HCT116 (cell line): ENCODE measurements around the gene KCNB1. TPM values are rescaled to one million over a fixed set of nuclear protein-coding genes. Genes with fewer than 3 reads are reported as not detected.

Source experiments
- ATAC-seq: fragments of 200-7000 bp; cut with Tn5 transposase; 2 replicates; pipeline ENCODE4 v1.9.1; 2020; ENCODE audit warnings: mild to moderate bottlenecking, moderate library complexity
- BruUV-seq: library from RNA; stranded (reverse); fragments of 400-500 nt; replicated peaks from 2 replicates; lab custom pipeline; 2021; lab: Mats Ljungman, UMichigan
- CTCF ChIA-PET: fragments of 300-600 bp; sonication (Branson Sonifier 250); formaldehyde crosslinking; loops from one replicate; lab custom pipeline; 2021; ENCODE audit warnings: antibody characterized with exemption; lab: Charles Lee
- POLR2A ChIA-PET: fragments of 300-600, 350-600 bp; sonication (Branson Sonifier 250); formaldehyde crosslinking; loops from one replicate; lab custom pipeline; 2021; ENCODE audit warnings: antibody characterized with exemption; lab: Charles Lee
- RAD21 ChIA-PET, 2 experiments: fragments of 300-600 bp; sonication (Branson Sonifier 250); formaldehyde crosslinking; loops; one replicate each; lab custom pipeline; 2023; ENCODE audit warnings: low total read pairs in 2 of 2; ENCODE audit not compliant: uncharacterized antibody in 2 of 2, unreplicated experiment in 2 of 2, low non-redundant PET in 1 of 2; lab: Charles Lee
- DNase-seq: peaks from one replicate; pipeline ENCODE4 v3.0.0-alpha.2; 2010; ENCODE audit warnings: low read depth, low spot score
- H2AFZ ChIP-seq: fragments of 200-600 bp; shearing (Covaris generic), sonication (generic); 2 replicates; pipeline ENCODE4 v1.6.1; 2017; ENCODE audit warnings: low read depth, mixed run types, mixed read lengths, antibody characterized with exemption, low read length; ENCODE audit not compliant: poor library complexity, severe bottlenecking
- H3K27ac ChIP-seq: 2 replicates; pipeline ENCODE4 v1.5.1; 2012; ENCODE audit warnings: low read depth, low read length
- H3K27me3 ChIP-seq: fragments of 200-600 bp; sonication (generic); 2 replicates; pipeline ENCODE4 v1.6.1; 2016; ENCODE audit warnings: mixed run types, low read length, mixed read lengths; ENCODE audit not compliant: insufficient read depth
- H3K36me3 ChIP-seq, 2 experiments: fragments of 200-500 bp in 1 of 2; fragments of 200-600 bp in 1 of 2; sonication (Bioruptor generic) in 1 of 2; sonication (generic) in 1 of 2; 2 replicates each; pipeline versions ENCODE4 v1.5.1 to v1.6.1; 2014 to 2016; ENCODE audit warnings: low read length in 2 of 2, inconsistent platforms in 1 of 2, mixed read lengths in 1 of 2, mixed run types in 1 of 2; ENCODE audit not compliant: insufficient read depth in 2 of 2, control insufficient read depth in 1 of 2
- H3K4me1 ChIP-seq, 2 experiments: fragments of 200-600 bp in 1 of 2; sonication (generic) in 1 of 2; 2 replicates each; pipeline versions ENCODE4 v1.5.1 to v1.6.1; 2012 to 2017; ENCODE audit warnings: low read length in 2 of 2, inconsistent platforms in 1 of 2, mild to moderate bottlenecking in 1 of 2, mixed read lengths in 1 of 2, mixed run types in 1 of 2, moderate library complexity in 1 of 2; ENCODE audit not compliant: insufficient read depth in 2 of 2, control insufficient read depth in 1 of 2
- H3K4me2 ChIP-seq: fragments of 200-600 bp; sonication (generic); 2 replicates; pipeline ENCODE4 v1.6.1; 2017; ENCODE audit warnings: mixed run types, low read length, mixed read lengths
- H3K4me3 ChIP-seq, 2 experiments: fragments of 200-600 bp in 1 of 2; sonication (generic) in 1 of 2; replicated peaks in 1 of 2; 2 replicates each; pipeline ENCODE4 v1.5.1; 2011 to 2016; ENCODE audit warnings: low read length in 2 of 2, control low read depth in 1 of 2, low read depth in 1 of 2, mild to moderate bottlenecking in 1 of 2, mixed read lengths in 1 of 2, mixed run types in 1 of 2
- H3K79me2 ChIP-seq: fragments of 200-600 bp; sonication (generic); 2 replicates; pipeline ENCODE4 v1.6.1; 2017; ENCODE audit warnings: mild to moderate bottlenecking, mixed run types, low read length, moderate library complexity, mixed read lengths; ENCODE audit not compliant: insufficient read depth
- H3K9ac ChIP-seq: fragments of 200-600 bp; sonication (generic); 2 replicates; pipeline ENCODE4 v1.6.1; 2016; ENCODE audit warnings: low read length, mixed read lengths
- H3K9me2 ChIP-seq: fragments of 200-600 bp; sonication (generic), shearing (Covaris generic); 2 replicates; pipeline ENCODE4 v1.6.1; 2017; ENCODE audit warnings: mixed run types, mild to moderate bottlenecking, moderate library complexity; ENCODE audit not compliant: insufficient read depth
- H3K9me3 ChIP-seq, 2 experiments: fragments of 200-500 bp in 1 of 2; fragments of 200-600 bp in 1 of 2; sonication (Bioruptor generic) in 1 of 2; sonication (generic) in 1 of 2; 2 replicates each; pipeline ENCODE4 v1.6.1; 2014 to 2017; ENCODE audit warnings: low read length in 2 of 2, mixed read lengths in 2 of 2, inconsistent platforms in 1 of 2, low read depth in 1 of 2, mild to moderate bottlenecking in 1 of 2, mixed run types in 1 of 2, moderate library complexity in 1 of 2; ENCODE audit not compliant: control insufficient read depth in 1 of 2, insufficient read depth in 1 of 2
- H4K20me1 ChIP-seq: fragments of 200-600 bp; sonication (generic), shearing (Covaris generic); 2 replicates; pipeline ENCODE4 v1.6.1; 2017; ENCODE audit warnings: mixed run types, mild to moderate bottlenecking, moderate library complexity; ENCODE audit not compliant: insufficient read depth
- ATF3 ChIP-seq: IDR thresholded peaks from 2 replicates; pipeline ENCODE4 v1.6.1; 2012
- CTCF ChIP-seq, 3 experiments: fragments of 200-600 bp in 1 of 3; sonication (generic) in 1 of 3; IDR thresholded peaks in 2 of 3; conservative IDR thresholded peaks in 1 of 3; 2 replicates each; pipeline ENCODE4 v1.5.1; 2012 to 2017; ENCODE audit warnings: low read depth in 2 of 3, low read length in 2 of 3, antibody characterized with exemption in 1 of 3, borderline replicate concordance in 1 of 3, control low read depth in 1 of 3, mild to moderate bottlenecking in 1 of 3, mixed read lengths in 1 of 3, mixed run types in 1 of 3, moderate library complexity in 1 of 3; ENCODE audit not compliant: insufficient read depth in 1 of 3
- EGR1 ChIP-seq: IDR thresholded peaks from 2 replicates; pipeline ENCODE4 v1.6.1; 2012; ENCODE audit warnings: low read depth
- MAX ChIP-seq: IDR thresholded peaks from 2 replicates; pipeline ENCODE4 v1.6.1; 2012
- POLR2AphosphoS5 ChIP-seq: IDR thresholded peaks from 2 replicates; pipeline ENCODE4 v1.6.1; 2011; ENCODE audit warnings: mild to moderate bottlenecking, low read depth, low read length, moderate library complexity
- ZBTB33 ChIP-seq: IDR thresholded peaks from 2 replicates; pipeline ENCODE4 v1.6.1; 2011; ENCODE audit warnings: mild to moderate bottlenecking, low read length, moderate library complexity; ENCODE audit not compliant: insufficient replicate concordance; ENCODE audit errors: extremely low read depth
- intact Hi-C: fragments of 100-400 bp; cut with micrococcal nuclease; formaldehyde crosslinking; loops from 2 replicates; pipeline ENCODE4 v1.10.0; 2022
- total RNA-seq: library from RNA; stranded (reverse); gene quantifications from one replicate; pipeline ENCODE4 v1.2.1, GENCODE V29; 2021; ENCODE audit not compliant: unreplicated experiment

The KCNB1 gene
- total RNA-seq, 1 experiment from 2014 or later = 0.79 TPM

GRCh38 chr20:49395183-49395582 is 87.3 kb downstream of the KCNB1 start:
- H3K9ac ChIP-seq = no peak overlapping the region

GRCh38 chr20:49394757-49395156 is 87.7 kb downstream of the KCNB1 start:
- POLR2A ChIA-PET = no interaction called here
- no peak for TF ChIP-seq POLR2AphosphoS5
- TF ChIP-seq ATF3 = no peak
- no peak for TF ChIP-seq MAX
- no peak for TF ChIP-seq CTCF (IDR thresholded peaks at IDR 0.05 in 2 of 3, conservative IDR thresholded peaks at IDR 0.05 in 1 of 3; ENCODE audit: borderline replicate concordance in 1 of 3, insufficient read depth in 1 of 3, low read depth in 2 of 3, low read length in 2 of 3)
- no peak for TF ChIP-seq EGR1
- TF ChIP-seq, all 23 proteins: peak for 0

More at GRCh38 chr20:49395183-49395582, 87.3 kb downstream of the KCNB1 start:
- no TSS peak for BruUV-seq
- CTCF ChIA-PET = interaction anchor here (2.2 kb wide), 1 partner anchor 10 kb away, joined by 6 read pairs; no protein-coding TSS in a partner anchor
- intact Hi-C loops = no loop called here
- DNase-seq (no peak), ATAC-seq (no peak)
- H3K4me1 ChIP-seq = peaks cover 2 to 8% of the 10 kb centered on the region in 2 experiments; a peak in 1 of 4 replicates
- no peak for TF ChIP-seq ZBTB33
- POLR2A ChIA-PET = no interaction called here
- H3K9me3 ChIP-seq = no peaks in the 10 kb centered on the region
- H3K4me3 ChIP-seq = no peak overlapping the region
- H3K4me2 ChIP-seq = no peak overlapping the region
- H3K9me2 ChIP-seq = no peaks in the 10 kb centered on the region
- H4K20me1 ChIP-seq = no peaks in the 10 kb centered on the region
- H3K27ac ChIP-seq = no peak overlapping the region
- no peak overlapping the region for H2AFZ ChIP-seq
- no peaks in the 10 kb centered on the region for H3K36me3 ChIP-seq
- no peaks in the 10 kb centered on the region for H3K79me2 ChIP-seq
- peaks cover 10% of the 10 kb centered on the region; the same call in 1 of the 2 replicates for H3K27me3 ChIP-seq
- RAD21 ChIA-PET = no interaction called here

More at GRCh38 chr20:49394757-49395156, 87.7 kb downstream of the KCNB1 start:
- H3K27ac ChIP-seq = no peak overlapping the region
- H3K9me3 ChIP-seq = no peaks in the 10 kb centered on the region
- H4K20me1 ChIP-seq = no peaks in the 10 kb centered on the region
- BruUV-seq = no TSS peak
- DNase-seq (no peak), ATAC-seq (no peak)
- H3K4me1 ChIP-seq = peaks cover 2 to 8% of the 10 kb centered on the region in 2 experiments; a peak in 1 of 4 replicates
- CTCF ChIA-PET = interaction anchor here (2.2 kb wide), 1 partner anchor 10 kb away, joined by 6 read pairs; no protein-coding TSS in a partner anchor
- H3K4me2 ChIP-seq = no peak overlapping the region
- H3K4me3 ChIP-seq = no peak overlapping the region
- no peak overlapping the region for H2AFZ ChIP-seq
- no peaks in the 10 kb centered on the region for H3K9me2 ChIP-seq
- no peaks in the 10 kb centered on the region for H3K79me2 ChIP-seq
- no peaks in the 10 kb centered on the region for H3K36me3 ChIP-seq
- peaks cover 10% of the 10 kb centered on the region; the same call in 1 of the 2 replicates for H3K27me3 ChIP-seq
- no peak overlapping the region for H3K9ac ChIP-seq
- RAD21 ChIA-PET = no interaction called here
- intact Hi-C loops = no loop called here
